Thyroid gland (tissue), 4 donors: ENCODE results near the gene COG4. TPM values are rescaled to one million over a fixed set of nuclear protein-coding genes. Genes with fewer than 3 reads are reported as not detected.

Experiments
- DNase-seq, 2 donors: peaks; one replicate each; pipeline ENCODE4 v3.0.0-alpha.2; 2019
- H3K27ac ChIP-seq, 3 donors: fragments of 200-600 bp; sonication (generic); 1 replicate in 2 of 3; 2 replicates in 1 of 3; pipeline ENCODE4 v1.5.1; 2016 to 2019; ENCODE audit warnings: mild to moderate bottlenecking in 1 of 3, moderate library complexity in 1 of 3
- H3K27me3 ChIP-seq: fragments of 200-600 bp; sonication (generic); one replicate; pipeline ENCODE4 v1.5.1; 2019
- H3K36me3 ChIP-seq, 2 donors: fragments of 200-600 bp; sonication (generic); one replicate each; pipeline ENCODE4 v1.5.1; 2016 to 2019
- H3K4me1 ChIP-seq, 2 donors: fragments of 200-600 bp; sonication (generic); one replicate each; pipeline ENCODE4 v1.5.1; 2017 to 2019
- H3K4me3 ChIP-seq, 3 donors: fragments of 200-600 bp; sonication (generic); replicated peaks in 1 of 3; 1 replicate in 2 of 3; 2 replicates in 1 of 3; pipeline ENCODE4 v1.5.1; 2016; ENCODE audit warnings: mild to moderate bottlenecking in 1 of 3
- H3K9me3 ChIP-seq: fragments of 200-600 bp; sonication (generic); one replicate; pipeline ENCODE4 v1.5.1; 2017
- CTCF ChIP-seq, 6 experiments: fragments of 200-600 bp in 3 of 6; fragments of 450-650 bp in 3 of 6; sonication (generic) in 3 of 6; IDR thresholded peaks; one replicate each; pipeline ENCODE4 v1.5.1; 2016 to 2019; ENCODE audit warnings: antibody characterized with exemption in 6 of 6, mild to moderate bottlenecking in 2 of 6, inconsistent platforms in 1 of 6, moderate library complexity in 1 of 6
- POLR2A ChIP-seq, 2 donors: fragments of 450-650 bp; IDR thresholded peaks; one replicate each; pipeline ENCODE4 v1.6.1; 2017; ENCODE audit warnings: antibody characterized with exemption in 2 of 2, mild to moderate bottlenecking in 2 of 2, moderate library complexity in 1 of 2
- WGBS, 2 donors: methylation state at CpG; one replicate each; pipeline ENCODE4 v1.1.5; 2017; 5-methylcytosine and 5-hydroxymethylcytosine counted together
- intact Hi-C: fragments of 100-400 bp; cut with DNase I; formaldehyde crosslinking; loops from one replicate; pipeline ENCODE4 v1.15.1; 2023
- total RNA-seq, 4 donors: library from RNA; depleted of rRNA; stranded (reverse); fragments of >200 nt; gene quantifications; one replicate each; pipeline ENCODE4 v1.2.3, GENCODE V29; 2016

COG4 gene
- total RNA-seq, 4 donors from 2014 or later: 39.6 to 88.4 (median 66.7) TPM

DNA sequence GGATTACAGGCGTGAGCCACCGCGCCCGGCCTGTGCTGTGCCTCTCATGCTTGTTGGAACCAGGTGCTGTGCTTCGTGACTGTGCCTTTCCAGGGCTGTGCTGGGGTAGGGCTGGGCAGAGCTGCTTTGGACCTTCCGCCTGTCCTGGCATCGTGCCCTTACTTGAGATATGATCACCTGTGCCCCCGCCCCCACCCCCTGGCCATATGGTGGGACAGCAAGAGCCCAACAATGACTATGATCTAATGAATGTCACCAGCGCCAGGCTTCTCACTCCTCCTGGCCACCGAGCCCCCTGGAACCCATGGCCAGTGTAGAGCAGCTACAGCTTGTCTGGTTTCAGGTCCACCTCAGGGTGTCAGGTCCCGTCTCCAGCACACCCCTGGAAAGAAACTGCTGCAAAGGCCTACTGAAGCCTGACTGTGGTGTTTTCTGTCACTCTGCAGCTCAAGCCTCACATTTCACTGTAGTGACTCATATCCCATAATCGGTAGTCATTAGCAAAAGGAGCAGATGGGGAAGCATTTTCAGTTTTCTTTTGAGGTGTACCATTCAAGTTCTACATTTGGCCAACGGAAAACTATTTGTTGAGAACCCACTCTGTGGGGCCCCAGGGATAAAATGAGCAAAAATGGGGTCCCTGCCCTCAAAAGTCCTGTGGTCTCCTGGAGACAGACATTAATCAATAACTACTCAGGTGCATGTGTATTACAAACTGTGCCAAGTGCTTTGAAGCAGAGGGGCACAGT lies 46.9 kb downstream of the COG4 start:
- Histone ChIP-seq H3K9me3 (no peaks in the 10 kb centered on the region), H3K4me3 (no peak overlapping the region), H3K4me1 (no peaks in the 10 kb centered on the region), H3K27ac (no peak overlapping the region), H3K27me3 (no peaks in the 10 kb centered on the region), H3K36me3 (peaks cover 24 to 32% of the 10 kb centered on the region in 2 donors)
- intact Hi-C loops: no loop called here
- no peak for TF ChIP-seq POLR2A (IDR thresholded peaks at IDR 0.05)
- no peak for TF ChIP-seq CTCF (IDR thresholded peaks at IDR 0.05)
- no peak for DNase-seq
- WGBS, 2 donors: 90 to 92% methylated on average over 5 to 12 of the region's 13 CpGs

GRCh38 chr16:70475054-70475871 lies 48.1 kb downstream of the COG4 start:
- WGBS, 2 donors: 89 to 91% methylated on average over 11 to 20 of the region's 24 CpGs
- H3K9me3 ChIP-seq: no peaks in the 10 kb centered on the region
- peaks cover 14 to 20% of the 10 kb centered on the region in 2 donors for H3K36me3 ChIP-seq
- no peak overlapping the region for H3K27ac ChIP-seq
- no peak for DNase-seq
- H3K4me3 ChIP-seq: no peak overlapping the region
- intact Hi-C loops: no loop called here
- no peaks in the 10 kb centered on the region for H3K27me3 ChIP-seq
- no peak for TF ChIP-seq POLR2A (IDR thresholded peaks at IDR 0.05)
- TF ChIP-seq CTCF (IDR thresholded peaks at IDR 0.05): no peak
- no peaks in the 10 kb centered on the region for H3K4me1 ChIP-seq

DNA sequence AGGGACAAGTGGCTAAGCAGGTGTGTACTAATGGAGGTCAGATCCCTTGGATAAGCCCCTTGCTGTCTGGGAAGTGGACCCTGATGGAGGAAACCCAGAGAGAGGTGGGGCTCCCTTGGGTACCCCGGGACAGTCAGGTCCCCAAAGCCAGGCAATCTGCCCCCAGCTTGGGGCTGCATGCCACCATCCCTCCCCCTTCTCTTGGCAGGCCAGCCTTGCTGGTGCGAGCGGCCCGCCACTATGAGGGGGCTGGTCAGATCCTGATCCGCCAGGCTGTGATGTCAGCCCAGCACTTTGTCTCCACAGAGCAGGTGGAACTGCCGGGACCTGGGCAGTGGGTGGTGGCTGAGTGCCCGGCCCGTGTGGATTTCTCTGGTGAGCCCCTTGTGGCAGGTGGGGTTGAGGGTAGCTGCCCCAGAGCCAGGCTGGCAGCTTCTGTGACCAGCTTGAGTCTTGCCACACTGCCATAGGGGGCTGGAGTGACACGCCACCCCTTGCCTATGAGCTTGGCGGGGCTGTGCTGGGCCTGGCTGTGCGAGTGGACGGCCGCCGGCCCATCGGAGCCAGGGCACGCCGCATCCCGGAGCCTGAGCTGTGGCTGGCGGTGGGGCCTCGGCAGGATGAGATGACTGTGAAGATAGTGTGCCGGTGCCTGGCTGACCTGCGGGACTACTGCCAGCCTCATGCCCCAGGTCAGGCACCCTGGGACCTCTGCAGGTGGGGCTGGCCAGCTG lies 48.9 kb downstream of the COG4 start:
- 97% methylated on average over 13 to 14 of the region's 22 CpGs for WGBS, 2 donors
- no peaks in the 10 kb centered on the region for H3K27me3 ChIP-seq
- intact Hi-C loops: no loop called here
- H3K9me3 ChIP-seq: no peaks in the 10 kb centered on the region
- H3K27ac ChIP-seq: no peak overlapping the region
- H3K4me1 ChIP-seq: no peaks in the 10 kb centered on the region
- peaks cover 9 to 14% of the 10 kb centered on the region in 2 donors for H3K36me3 ChIP-seq
- DNase-seq: no peak
- TF ChIP-seq CTCF (IDR thresholded peaks at IDR 0.05) (no peak), POLR2A (IDR thresholded peaks at IDR 0.05) (no peak)
- no peak overlapping the region for H3K4me3 ChIP-seq

DNA sequence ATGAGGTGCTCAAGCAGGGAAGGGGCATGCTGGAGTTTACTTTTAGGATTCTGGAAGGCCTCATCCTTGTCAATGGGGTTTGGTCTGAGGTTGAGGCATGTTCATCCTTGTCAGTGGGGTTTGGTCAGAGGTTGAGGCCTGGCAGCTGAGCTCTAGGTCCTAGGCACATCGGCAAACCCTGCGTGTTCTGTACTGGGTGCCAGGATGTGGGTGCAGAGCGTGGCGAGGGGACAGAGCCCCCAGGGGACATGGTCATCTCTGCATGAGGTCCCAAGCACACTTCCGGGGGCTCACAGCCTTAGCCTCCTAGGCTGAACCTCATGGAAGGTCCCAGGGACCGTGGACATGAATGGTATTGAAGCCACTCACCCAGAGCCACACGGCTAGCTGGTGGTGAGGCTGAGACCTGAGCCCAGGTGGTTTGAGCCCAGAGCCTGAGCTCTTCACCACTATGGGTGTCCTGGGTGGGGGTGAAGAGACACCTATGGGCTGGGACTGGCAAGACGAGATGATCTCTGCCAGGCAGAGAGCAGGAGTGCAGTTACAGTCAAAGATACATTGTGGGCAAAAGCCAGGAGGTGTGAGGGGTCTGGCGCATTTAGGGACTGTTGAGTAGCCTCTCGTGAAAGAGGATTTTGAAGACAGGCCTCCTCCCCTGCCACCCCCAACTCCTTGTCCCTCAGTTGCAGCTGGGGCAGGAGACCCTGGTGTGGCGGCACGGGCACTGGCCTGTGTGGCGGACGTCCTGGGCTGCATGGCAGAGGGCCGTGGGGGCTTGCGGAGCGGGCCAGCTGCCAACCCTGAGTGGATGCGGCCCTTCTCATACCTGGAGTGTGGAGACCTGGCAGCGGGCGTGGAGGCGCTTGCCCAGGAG lies 49.7 kb downstream of the COG4 start:
- Histone ChIP-seq H3K9me3 (no peaks in the 10 kb centered on the region), H3K27ac (no peak overlapping the region), H3K36me3 (peaks cover 9 to 14% of the 10 kb centered on the region in 2 donors), H3K4me3 (no peak overlapping the region), H3K4me1 (no peaks in the 10 kb centered on the region), H3K27me3 (no peaks in the 10 kb centered on the region)
- no peak for TF ChIP-seq POLR2A (IDR thresholded peaks at IDR 0.05)
- TF ChIP-seq CTCF (IDR thresholded peaks at IDR 0.05): no peak
- no peak for DNase-seq
- WGBS, 2 donors: 90 to 93% methylated on average over 19 to 21 of the region's 21 CpGs
- intact Hi-C loops: no loop called here
